DOHH2 (cell line): Measurements from ENCODE around the gene PSMB2.

ENCODE experiments used
- CTCF ChIP-seq: fragments of 200-600 bp; sonication (generic); IDR thresholded peaks from one replicate; pipeline ENCODE4 v1.5.1; 2014; ENCODE audit warnings: antibody characterized with exemption, mild to moderate bottlenecking, low read depth, low read length; ENCODE audit not compliant: poor library complexity, severe bottlenecking
- EZH2phosphoT487 ChIP-seq: fragments of 200-600 bp; sonication (generic); IDR thresholded peaks from 2 replicates; pipeline ENCODE4 v1.6.1; 2017; ENCODE audit warnings: borderline replicate concordance, mild to moderate bottlenecking, antibody characterized with exemption, low read length, moderate library complexity, mixed read lengths

GRCh38 chr1:35563166-35563565 lies 78.2 kb downstream of the PSMB2 start:
- TF ChIP-seq CTCF (no peak), EZH2phosphoT487 (no peak)
